Measurements from ENCODE around the gene HOXC10.

DNA sequence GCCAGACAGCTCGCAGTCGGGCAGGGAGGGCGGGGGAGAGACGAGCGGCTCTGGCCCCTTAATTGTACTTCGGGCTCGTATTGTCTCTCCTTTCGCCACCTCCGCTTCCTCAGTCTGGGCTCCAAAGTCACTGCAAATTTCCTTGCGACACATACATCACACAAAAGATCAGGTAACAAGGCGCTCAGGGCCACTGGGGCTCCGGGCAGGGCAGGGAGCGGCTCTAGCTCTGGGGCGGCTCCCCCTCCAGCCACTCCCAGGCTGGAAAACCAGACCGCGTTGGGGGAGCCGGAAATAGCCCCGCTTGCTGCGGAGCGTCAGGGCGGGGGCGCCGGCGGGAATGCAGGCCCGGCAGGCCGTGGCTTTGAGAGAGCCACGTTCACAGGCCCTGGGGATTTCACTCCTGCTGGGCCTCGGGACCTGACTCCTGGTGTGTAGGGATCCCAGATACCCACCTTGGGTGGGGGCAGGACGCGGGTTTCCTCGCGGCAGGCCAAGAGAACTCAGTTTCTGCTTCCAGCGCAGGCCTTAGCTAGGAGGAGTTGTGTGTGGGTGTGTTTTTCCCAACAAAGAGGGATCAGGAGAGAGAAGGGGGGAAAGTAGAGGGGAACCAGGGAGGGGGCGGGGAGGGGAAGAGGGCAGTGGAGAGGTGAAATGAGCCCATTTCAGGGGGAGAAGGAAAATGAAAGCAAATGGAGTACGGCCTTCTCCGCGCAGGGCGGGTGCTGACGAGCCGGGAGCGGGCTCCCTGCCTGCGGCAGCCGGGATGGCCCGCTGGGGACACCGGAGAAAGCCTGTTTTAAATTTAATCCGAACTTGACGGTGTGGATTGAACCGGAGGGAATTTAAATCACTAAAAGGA lies 10.7 kb downstream of the HOXC10 start:
- TF ChIP-seq, protein P1, sequence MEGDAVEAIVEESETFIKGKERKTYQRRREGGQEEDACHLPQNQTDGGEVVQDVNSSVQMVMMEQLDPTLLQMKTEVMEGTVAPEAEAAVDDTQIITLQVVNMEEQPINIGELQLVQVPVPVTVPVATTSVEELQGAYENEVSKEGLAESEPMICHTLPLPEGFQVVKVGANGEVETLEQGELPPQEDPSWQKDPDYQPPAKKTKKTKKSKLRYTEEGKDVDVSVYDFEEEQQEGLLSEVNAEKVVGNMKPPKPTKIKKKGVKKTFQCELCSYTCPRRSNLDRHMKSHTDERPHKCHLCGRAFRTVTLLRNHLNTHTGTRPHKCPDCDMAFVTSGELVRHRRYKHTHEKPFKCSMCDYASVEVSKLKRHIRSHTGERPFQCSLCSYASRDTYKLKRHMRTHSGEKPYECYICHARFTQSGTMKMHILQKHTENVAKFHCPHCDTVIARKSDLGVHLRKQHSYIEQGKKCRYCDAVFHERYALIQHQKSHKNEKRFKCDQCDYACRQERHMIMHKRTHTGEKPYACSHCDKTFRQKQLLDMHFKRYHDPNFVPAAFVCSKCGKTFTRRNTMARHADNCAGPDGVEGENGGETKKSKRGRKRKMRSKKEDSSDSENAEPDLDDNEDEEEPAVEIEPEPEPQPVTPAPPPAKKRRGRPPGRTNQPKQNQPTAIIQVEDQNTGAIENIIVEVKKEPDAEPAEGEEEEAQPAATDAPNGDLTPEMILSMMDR (IDR thresholded peaks at IDR 0.05; ENCODE audit: low read depth, low read length, poor library complexity, severe bottlenecking): no peak
- TF ChIP-seq EZH2phosphoT487 (IDR thresholded peaks at IDR 0.05; ENCODE audit: borderline replicate concordance, low read length): peak; percentile 83

Measured in DOHH2 (cell line).